ENCODE results near the gene ANAPC16.

The ANAPC16 gene

GRCh38 chr10:72226418-72227027 is 10.7 kb downstream of the ANAPC16 start:
- Histone ChIP-seq H3K79me2 (ENCODE audit: insufficient read depth, low read length) (peaks cover 6% of the 10 kb centered on the region), H3F3A (ENCODE audit: insufficient read depth, low read length) (no peaks in the 10 kb centered on the region), H2AFZ (ENCODE audit: low read length) (no peak overlapping the region), H3K4me2 (ENCODE audit: low read length) (no peak overlapping the region), H3K36me3 (ENCODE audit: insufficient read depth, low read length) (peaks cover 43% of the 10 kb centered on the region), H3K4me3 (ENCODE audit: low read depth, low read length, poor library complexity, severe bottlenecking) (no peak overlapping the region), H3K9me3 (ENCODE audit: low read length) (no peaks in the 10 kb centered on the region), H3K27me3 (ENCODE audit: insufficient read depth, low read length) (no peaks in the 10 kb centered on the region), H3K9me2 (ENCODE audit: low read depth, low read length) (no peaks in the 10 kb centered on the region), H3K27ac (ENCODE audit: low read depth, low read length, poor library complexity, severe bottlenecking) (no peak overlapping the region), H3K9ac (ENCODE audit: low read length) (no peak overlapping the region), H3K4me1 (ENCODE audit: insufficient read depth, low read length, severe bottlenecking) (peaks cover 41% of the 10 kb centered on the region), H4K20me1 (ENCODE audit: insufficient read depth, low read length) (no peaks in the 10 kb centered on the region)
- no peak for TF ChIP-seq EZH2 (IDR thresholded peaks at IDR 0.05; ENCODE audit: borderline replicate concordance, low read length)
- TF ChIP-seq CTCF (IDR thresholded peaks at IDR 0.05; ENCODE audit: low read length): no peak

GRCh38 chr10:72227826-72228225 is 12.0 kb downstream of the ANAPC16 start:
- Histone ChIP-seq H3K9ac (ENCODE audit: low read length) (no peak overlapping the region; the same call in 1 of the 2 replicates), H3K4me1 (ENCODE audit: insufficient read depth, low read length, severe bottlenecking) (peaks cover 35% of the 10 kb centered on the region), H3K4me3 (ENCODE audit: low read depth, low read length, poor library complexity, severe bottlenecking) (no peak overlapping the region)

GRCh38 chr10:72228318-72228751 is 12.5 kb downstream of the ANAPC16 start:
- TF ChIP-seq CTCF (IDR thresholded peaks at IDR 0.05; ENCODE audit: low read length) (no peak), EZH2 (IDR thresholded peaks at IDR 0.05; ENCODE audit: borderline replicate concordance, low read length) (no peak)

More at GRCh38 chr10:72227826-72228225, 12.0 kb downstream of the ANAPC16 start:
- Histone ChIP-seq H3K79me2 (ENCODE audit: insufficient read depth, low read length) (peaks cover 6% of the 10 kb centered on the region), H4K20me1 (ENCODE audit: insufficient read depth, low read length) (no peaks in the 10 kb centered on the region), H3K9me3 (ENCODE audit: low read length) (no peaks in the 10 kb centered on the region), H3K27me3 (ENCODE audit: insufficient read depth, low read length) (no peaks in the 10 kb centered on the region), H3K27ac (ENCODE audit: low read depth, low read length, poor library complexity, severe bottlenecking) (peak overlapping the region; percentile 59), H3K9me2 (ENCODE audit: low read depth, low read length) (no peaks in the 10 kb centered on the region), H3F3A (ENCODE audit: insufficient read depth, low read length) (no peaks in the 10 kb centered on the region), H3K4me2 (ENCODE audit: low read length) (no peak overlapping the region), H2AFZ (ENCODE audit: low read length) (no peak overlapping the region), H3K36me3 (ENCODE audit: insufficient read depth, low read length) (peaks cover 45% of the 10 kb centered on the region)
- TF ChIP-seq EZH2 (IDR thresholded peaks at IDR 0.05; ENCODE audit: borderline replicate concordance, low read length) (no peak), CTCF (IDR thresholded peaks at IDR 0.05; ENCODE audit: low read length) (no peak)

More at GRCh38 chr10:72228318-72228751, 12.5 kb downstream of the ANAPC16 start:
- Histone ChIP-seq H3K27ac (ENCODE audit: low read depth, low read length, poor library complexity, severe bottlenecking) (peak overlapping the region; percentile 59), H3K9me2 (ENCODE audit: low read depth, low read length) (no peaks in the 10 kb centered on the region), H3K36me3 (ENCODE audit: insufficient read depth, low read length) (peaks cover 50% of the 10 kb centered on the region), H3K9ac (ENCODE audit: low read length) (peak overlapping the region; percentile 0; the same call in 1 of the 2 replicates), H2AFZ (ENCODE audit: low read length) (no peak overlapping the region), H3K4me2 (ENCODE audit: low read length) (peak overlapping the region; percentile 19; the same call in 1 of the 2 replicates), H4K20me1 (ENCODE audit: insufficient read depth, low read length) (no peaks in the 10 kb centered on the region), H3K4me1 (ENCODE audit: insufficient read depth, low read length, severe bottlenecking) (peaks cover 30% of the 10 kb centered on the region), H3K27me3 (ENCODE audit: insufficient read depth, low read length) (no peaks in the 10 kb centered on the region), H3K9me3 (ENCODE audit: low read length) (no peaks in the 10 kb centered on the region), H3F3A (ENCODE audit: insufficient read depth, low read length) (no peaks in the 10 kb centered on the region), H3K4me3 (ENCODE audit: low read depth, low read length, poor library complexity, severe bottlenecking) (no peak overlapping the region), H3K79me2 (ENCODE audit: insufficient read depth, low read length) (peaks cover 6% of the 10 kb centered on the region)

Data from OCI-LY1 (cell line).